HG03460 (cell line): ENCODE data around the gene SYT14.
"Not testable (repeated sequence)": the region's sequence is repeated elsewhere in the genome, so short reads cannot be mapped to it uniquely, and the experiment has no call there.

Experiments
- ATAC-seq: cut with Tn5 transposase; IDR thresholded peaks from one replicate; pipeline ENCODE4 v1.9.1; 2021; ENCODE audit not compliant: unreplicated experiment

Gene SYT14

GRCh38 chr1:210022044-210022443 lies 84.0 kb downstream of the SYT14 start:
- ATAC-seq, result no peak

- no peak for ATAC-seq
These were observed 86.3 kb downstream of the SYT14 start for GRCh38 chr1:210024282-210024681.

GRCh38 chr1:210024996-210025395 lies 87.0 kb downstream of the SYT14 start:
- no peak for ATAC-seq

GRCh38 chr1:210025870-210026269 lies 87.9 kb downstream of the SYT14 start:
- ATAC-seq, result no peak

DNA sequence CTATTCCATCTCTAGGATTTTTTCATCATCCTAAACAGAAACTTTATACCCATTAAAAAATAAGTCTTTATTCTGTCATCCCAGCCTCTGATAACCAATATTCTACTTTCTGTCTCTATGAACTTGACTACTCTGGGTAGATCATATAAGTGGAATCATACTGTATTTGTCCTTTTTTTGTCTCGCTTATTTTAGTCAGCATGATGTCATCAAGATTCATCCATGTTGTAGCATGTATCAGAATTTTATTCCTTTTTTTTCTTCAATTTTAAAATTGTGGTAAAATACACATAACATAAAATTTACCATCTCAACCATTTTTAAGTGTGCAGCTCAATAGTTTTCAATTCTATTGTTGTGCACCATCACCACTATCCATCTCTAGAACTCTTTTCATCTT lies 90.0 kb downstream of the SYT14 start:
- ATAC-seq, result no peak

GRCh38 chr1:210031473-210031872 lies 93.5 kb downstream of the SYT14 start:
- no peak for ATAC-seq

DNA sequence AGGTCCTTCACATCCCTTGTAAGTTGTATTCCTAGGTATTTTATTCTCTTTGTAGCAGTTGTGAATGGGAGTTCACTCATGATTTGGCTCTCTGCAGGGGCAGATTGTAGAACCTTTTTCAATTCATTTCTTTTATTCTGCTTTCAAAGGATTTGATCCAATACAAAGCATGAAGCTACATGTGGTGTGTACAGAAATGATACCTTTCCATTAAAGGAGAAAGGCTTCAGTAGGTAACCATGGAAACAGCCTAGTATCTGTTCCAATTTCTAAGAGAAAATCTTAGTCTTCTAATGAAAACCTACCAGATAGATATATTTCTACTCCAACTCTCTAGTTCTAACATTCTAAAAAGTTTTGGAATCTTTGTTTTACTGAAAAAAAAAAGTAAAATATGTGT lies 105.0 kb downstream of the SYT14 start:
- no peak for ATAC-seq

GRCh38 chr1:210049616-210050015 lies 111.6 kb downstream of the SYT14 start:
- no peak for ATAC-seq

- ATAC-seq, result not testable (repeated sequence)
These were observed 112.5 kb downstream of the SYT14 start for GRCh38 chr1:210050491-210050890.

GRCh38 chr1:210053126-210053525 lies 115.1 kb downstream of the SYT14 start:
- no peak for ATAC-seq

DNA sequence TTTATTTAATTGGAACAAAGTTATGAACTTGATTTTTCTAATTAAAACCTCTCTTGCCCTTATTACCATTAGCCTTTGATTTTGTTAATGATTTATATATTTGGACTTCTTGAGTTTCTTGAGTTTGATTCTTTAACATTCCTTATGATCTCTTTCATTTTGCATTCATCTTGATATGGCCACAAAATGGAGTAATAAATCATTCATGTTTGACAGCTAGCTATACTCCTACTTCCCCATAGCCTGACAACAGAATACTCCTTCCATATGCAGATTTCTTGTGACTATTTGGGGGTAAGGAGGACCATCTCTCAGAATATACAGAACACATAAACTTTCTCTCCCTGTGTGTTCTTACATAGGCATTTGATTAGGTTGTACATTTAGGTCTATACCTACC lies 119.6 kb downstream of the SYT14 start:
- no peak for ATAC-seq

GRCh38 chr1:210061992-210062391 lies 124.0 kb downstream of the SYT14 start:
- no peak for ATAC-seq

- no peak for ATAC-seq
These were observed 132.5 kb downstream of the SYT14 start for GRCh38 chr1:210070531-210070930.

DNA sequence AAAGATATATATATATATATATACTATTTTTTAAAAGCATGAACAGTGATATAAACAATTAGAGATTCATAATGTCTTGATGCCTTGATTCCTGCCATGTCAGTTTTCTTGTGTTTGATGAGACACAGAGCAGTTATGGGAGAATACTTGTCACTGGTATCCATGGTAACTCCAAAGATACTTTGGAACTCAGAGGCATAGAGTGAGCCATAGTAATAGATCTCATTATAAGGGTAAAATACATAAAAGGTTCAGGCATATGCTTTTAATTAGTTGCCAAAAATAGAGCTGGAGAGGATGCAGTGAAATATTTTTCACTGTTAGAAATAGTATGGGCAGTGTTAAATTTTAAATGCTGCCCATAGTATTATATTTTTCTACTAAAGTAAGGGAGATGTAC lies 134.1 kb downstream of the SYT14 start:
- ATAC-seq, result no peak

DNA sequence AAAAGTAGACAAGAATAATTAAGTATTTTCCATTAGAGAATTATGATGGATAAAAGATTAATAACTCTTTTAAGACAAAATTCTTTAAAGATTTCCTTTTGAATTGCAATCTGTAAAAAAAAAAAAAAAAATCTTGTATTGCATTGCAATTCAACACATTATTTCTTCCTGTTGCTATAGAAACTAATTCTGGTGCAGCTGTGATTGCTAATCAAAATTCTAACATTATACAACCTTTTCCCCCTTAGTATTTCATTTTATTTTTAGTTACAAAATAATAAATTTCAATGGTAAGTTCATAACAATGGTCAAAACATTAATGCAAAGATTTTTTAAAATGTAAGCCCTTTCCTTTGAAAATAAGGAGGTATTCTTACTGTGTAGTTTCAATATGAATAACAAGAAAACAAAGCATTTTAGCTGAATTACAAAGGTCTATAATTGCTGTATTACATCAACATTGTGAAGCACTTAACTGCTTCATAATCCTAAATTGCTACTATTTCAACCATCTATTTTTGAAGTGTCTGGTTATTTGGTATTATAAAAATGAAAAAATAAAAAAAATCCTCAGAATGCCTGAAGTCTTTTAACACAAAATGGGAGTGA lies 135.0 kb downstream of the SYT14 start:
- no peak for ATAC-seq

- ATAC-seq, result no peak
These were observed 136.9 kb downstream of the SYT14 start for GRCh38 chr1:210074904-210075303.

- ATAC-seq, result no peak
These were observed 138.6 kb downstream of the SYT14 start for GRCh38 chr1:210076620-210077019.

DNA sequence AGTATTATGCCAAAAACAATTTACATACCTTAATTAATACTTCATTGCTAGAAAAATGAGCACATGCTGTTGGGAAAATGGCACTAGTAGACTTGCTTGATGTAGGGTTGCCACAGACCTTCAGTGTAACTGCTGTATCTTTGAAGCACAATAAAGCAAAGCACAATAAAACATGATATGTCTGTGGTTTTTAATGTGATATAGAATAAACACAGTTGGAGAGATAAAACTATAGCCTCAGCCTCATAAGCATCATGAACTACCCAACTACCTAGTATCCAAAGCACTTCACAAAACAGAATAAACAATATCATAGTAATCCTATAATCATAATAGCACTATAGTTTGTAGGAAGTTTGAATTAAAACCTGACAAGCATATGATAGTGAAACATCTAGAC lies 143.5 kb downstream of the SYT14 start:
- ATAC-seq, result no peak

- ATAC-seq, result no peak
These were observed 147.3 kb downstream of the SYT14 start for GRCh38 chr1:210085359-210085758.

GRCh38 chr1:210087058-210087457 lies 149.0 kb downstream of the SYT14 start:
- no peak for ATAC-seq

- ATAC-seq, result no peak
These were observed 151.8 kb downstream of the SYT14 start for GRCh38 chr1:210089855-210090254.

GRCh38 chr1:210092366-210092765 lies 154.3 kb downstream of the SYT14 start:
- ATAC-seq, result no peak

- ATAC-seq, result no peak
These were observed 155.4 kb downstream of the SYT14 start for GRCh38 chr1:210093461-210093860.

GRCh38 chr1:210098356-210098755 lies 160.3 kb downstream of the SYT14 start:
- no peak for ATAC-seq
